ENCODE measurements around the gene HMGCS2. TPM values are rescaled to one million over a fixed set of nuclear protein-coding genes. Genes with fewer than 3 reads are reported as not detected.

HMGCS2 gene
- total RNA-seq, 2 donors from 2014 or later, result not detected

DNA sequence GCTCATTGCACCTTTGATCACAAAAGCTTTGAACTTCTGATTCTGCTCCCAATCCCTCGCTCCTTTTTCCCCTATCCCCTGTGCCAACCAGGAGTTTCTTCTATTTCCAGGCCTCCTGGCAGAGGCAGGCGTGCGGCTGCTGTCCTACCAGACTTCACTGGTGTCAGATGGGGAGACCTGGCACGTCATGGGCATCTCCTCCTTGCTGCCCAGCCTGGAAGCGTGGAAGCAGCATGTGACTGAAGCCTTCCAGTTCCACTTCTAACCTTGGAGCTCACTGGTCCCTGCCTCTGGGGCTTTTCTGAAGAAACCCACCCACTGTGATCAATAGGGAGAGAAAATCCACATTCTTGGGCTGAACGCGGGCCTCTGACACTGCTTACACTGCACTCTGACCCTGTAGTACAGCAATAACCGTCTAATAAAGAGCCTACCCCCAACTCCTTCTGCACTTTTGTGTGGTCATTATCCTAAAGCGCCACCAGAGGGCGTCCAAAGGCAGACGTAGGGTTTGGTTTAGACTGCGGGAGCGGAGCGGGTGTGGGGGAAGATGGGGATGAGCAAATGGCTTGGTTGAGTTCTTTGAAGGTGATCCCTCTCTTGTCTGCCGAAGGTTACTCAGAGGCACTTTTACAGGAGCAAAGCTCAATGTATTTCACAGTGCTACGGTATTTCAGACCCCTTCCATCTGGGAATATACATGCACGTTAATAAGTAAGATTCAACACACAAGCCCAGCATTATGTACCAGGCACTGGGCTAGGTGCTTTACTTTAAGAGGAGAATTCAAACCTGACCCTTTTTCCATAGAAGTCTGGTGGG lies 24.7 kb downstream of the HMGCS2 start:
- ATAC-seq (peak; percentile 70 to 73), DNase-seq (ENCODE audit: low spot score in 2 of 2) (peak in 1 of 2 donors; percentile 54)
- H3K27ac Mint-ChIP-seq, result peak overlapping the region; percentile 2 to 19
- H3K9me3 Mint-ChIP-seq, result no peaks in the 10 kb centered on the region
- peaks cover 0 to 10% of the 10 kb centered on the region in 2 donors for H3K36me3 Mint-ChIP-seq

DNA sequence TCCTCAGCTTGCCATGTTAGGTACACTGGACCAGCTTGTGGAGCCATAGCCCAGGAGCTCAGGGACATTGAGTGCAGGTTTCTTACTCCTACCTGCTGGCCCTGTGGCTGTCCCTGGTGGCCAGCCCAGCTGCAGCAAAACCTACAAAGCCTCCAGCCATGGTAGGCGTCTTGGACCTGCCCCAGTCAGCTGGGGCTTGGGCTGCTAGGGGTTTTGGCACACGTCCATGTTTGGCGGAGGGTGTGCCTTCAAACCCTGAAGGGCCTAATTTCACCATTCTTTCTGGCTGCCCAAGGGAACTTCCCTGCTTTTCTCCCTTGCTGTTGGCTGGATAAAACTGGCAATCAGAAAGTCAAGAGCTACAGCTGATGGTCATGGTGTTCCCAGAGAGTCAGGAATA lies 25.4 kb downstream of the HMGCS2 start:
- Mint-ChIP-seq H3K27ac (peak overlapping the region in 1 of 2 donors; percentile 19), H3K36me3 (peaks cover 0 to 12% of the 10 kb centered on the region in 2 donors), H3K9me3 (no peaks in the 10 kb centered on the region)
- ATAC-seq (no peak), DNase-seq (ENCODE audit: low spot score in 2 of 2) (no peak)

DNA sequence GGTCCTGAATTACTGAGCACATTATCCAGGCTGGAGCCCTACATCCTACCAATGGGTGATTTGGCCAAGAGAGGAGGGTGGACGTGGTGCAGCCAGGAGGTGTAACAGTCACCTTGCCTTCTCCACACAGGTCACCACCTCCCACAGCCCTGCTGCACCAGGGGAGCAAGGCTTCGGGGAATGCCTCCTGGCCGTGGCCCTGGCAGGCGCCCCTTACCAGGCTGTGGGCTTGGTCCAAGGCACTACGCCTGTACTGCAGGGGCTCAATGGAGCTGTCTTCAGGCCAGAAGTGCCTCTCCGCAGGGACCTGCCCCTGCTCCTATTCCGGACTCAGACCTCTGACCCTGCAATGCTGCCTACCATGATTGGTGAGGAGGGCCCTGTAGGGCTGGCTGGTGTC lies 26.0 kb downstream of the HMGCS2 start:
- no peak for DNase-seq (ENCODE audit: low spot score in 2 of 2)
- Mint-ChIP-seq H3K36me3 (peaks cover 0 to 12% of the 10 kb centered on the region in 2 donors), H3K27ac (peak overlapping the region in 1 of 2 donors; percentile 30), H3K9me3 (no peaks in the 10 kb centered on the region)
- ATAC-seq, result no peak

DNA sequence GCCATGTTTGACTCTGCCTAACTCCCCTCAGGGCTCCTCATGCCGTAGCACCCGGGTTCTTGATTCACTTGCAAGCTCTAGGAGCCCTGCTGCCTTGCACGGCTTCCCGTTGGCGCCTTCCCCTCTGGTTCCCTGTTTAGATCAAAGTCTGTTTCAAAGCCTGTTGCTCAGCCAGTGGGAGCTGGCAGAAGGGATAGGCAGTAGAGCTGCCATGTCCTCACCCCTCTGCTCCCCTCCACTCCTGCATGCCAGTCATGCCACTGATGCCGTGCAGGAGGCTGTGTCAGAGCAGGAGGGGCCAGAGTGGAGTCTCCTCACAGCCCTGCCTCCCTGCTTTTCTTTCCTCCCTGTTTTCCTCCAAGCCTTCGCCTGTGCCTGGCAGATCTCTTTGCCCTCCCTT lies 26.5 kb downstream of the HMGCS2 start:
- DNase-seq (ENCODE audit: low spot score in 2 of 2) (no peak), ATAC-seq (no peak)
- Mint-ChIP-seq H3K9me3 (no peaks in the 10 kb centered on the region), H3K27ac (peak overlapping the region in 1 of 2 donors; percentile 30), H3K36me3 (peaks cover 0 to 12% of the 10 kb centered on the region in 2 donors)

DNA sequence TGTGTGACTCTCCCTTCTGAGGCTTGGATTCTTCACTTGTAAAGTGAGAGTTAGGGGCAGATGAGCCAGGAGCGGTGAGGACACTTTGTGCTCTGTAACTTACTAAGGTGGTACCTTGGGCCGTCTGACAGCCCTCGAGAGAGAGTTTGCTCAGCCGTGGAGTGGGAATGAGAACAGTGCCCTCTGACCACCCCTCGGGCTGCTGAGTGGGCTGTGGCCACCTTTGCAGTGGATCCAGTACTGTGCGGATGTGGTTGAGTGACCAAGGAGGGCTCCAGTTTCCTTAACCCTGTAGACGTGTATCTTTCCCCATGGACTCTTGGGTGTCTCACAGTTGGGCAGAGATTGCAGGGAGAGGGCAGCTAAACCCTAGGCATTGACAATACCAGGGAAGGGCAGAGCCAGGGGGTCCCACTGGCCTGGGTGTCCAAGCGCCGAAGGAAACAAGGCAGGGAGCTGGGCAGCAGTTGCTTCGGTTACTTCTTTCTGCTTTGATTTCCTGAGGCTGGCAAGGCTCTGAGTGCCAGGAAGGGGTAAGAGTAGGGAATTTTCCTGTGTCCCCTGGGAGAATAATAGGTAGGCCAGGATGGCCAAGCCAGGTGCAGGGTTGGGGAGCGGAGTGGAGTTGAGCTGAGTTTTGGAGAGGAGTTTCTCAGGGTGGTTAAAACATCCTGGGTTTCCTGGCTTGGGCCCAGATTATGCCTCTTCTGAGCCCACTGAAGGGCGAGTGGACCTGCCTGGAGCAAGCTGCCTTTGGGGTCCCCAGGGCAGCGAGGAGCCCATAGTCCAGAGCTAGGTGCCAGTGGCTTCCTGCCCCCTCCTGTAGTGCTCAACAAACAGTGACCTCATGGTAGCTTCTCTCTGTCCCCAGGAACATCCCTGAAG lies 27.6 kb downstream of the HMGCS2 start:
- no peak for ATAC-seq
- no peak for DNase-seq (ENCODE audit: low spot score in 2 of 2)
- H3K9me3 Mint-ChIP-seq, result no peaks in the 10 kb centered on the region
- H3K27ac Mint-ChIP-seq, result no peak overlapping the region
- H3K36me3 Mint-ChIP-seq, result peaks cover 0 to 16% of the 10 kb centered on the region in 2 donors

DNA sequence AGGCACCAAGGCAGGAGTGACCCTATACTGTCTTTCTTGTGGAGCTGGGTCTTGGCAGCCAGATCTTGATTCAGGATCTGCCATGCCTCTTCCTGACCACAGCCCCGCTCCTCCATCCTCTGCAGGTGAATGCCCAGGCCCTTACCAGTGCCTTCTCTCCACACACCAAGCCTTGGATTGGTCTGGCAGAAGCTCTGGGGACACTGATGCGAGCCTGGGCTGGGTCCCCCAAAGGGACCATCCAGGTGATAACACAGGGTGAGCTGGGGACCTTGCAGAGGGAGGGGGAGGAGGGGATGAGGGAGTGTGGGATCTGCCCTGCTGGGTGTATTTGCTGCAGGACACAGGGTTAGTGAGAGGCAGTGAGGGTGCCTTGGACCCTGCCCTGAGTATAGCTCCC lies 28.4 kb downstream of the HMGCS2 start:
- no peak for DNase-seq (ENCODE audit: low spot score in 2 of 2)
- H3K9me3 Mint-ChIP-seq, result no peaks in the 10 kb centered on the region
- ATAC-seq, result no peak
- no peak overlapping the region for H3K27ac Mint-ChIP-seq
- peaks cover under 1 to 21% of the 10 kb centered on the region in 2 donors for H3K36me3 Mint-ChIP-seq

DNA sequence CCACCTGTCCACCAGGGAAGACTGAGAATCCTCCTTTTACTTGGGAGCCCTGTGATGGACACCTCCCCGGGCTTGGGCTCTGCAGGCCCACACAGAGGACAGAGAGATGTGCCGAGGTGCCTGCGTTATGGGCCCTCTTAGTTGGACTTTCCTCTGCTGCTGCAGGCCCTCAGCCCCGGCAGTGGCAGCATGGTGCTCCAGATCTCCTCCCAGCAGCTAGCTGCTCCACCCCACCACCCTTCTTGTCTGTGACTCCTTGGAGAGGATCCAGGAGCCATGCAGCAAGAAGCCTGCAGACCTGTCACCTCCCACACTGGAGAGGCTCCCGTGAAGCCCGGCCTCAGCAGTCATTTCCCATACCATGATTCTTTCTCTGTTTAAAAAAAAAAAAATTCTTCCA lies 29.6 kb downstream of the HMGCS2 start:
- Mint-ChIP-seq H3K9me3 (no peaks in the 10 kb centered on the region), H3K27ac (peak overlapping the region in 1 of 2 donors; percentile 29), H3K36me3 (peaks cover 9 to 28% of the 10 kb centered on the region in 2 donors)
- DNase-seq (ENCODE audit: low spot score in 2 of 2), result no peak
- no peak for ATAC-seq

DNA sequence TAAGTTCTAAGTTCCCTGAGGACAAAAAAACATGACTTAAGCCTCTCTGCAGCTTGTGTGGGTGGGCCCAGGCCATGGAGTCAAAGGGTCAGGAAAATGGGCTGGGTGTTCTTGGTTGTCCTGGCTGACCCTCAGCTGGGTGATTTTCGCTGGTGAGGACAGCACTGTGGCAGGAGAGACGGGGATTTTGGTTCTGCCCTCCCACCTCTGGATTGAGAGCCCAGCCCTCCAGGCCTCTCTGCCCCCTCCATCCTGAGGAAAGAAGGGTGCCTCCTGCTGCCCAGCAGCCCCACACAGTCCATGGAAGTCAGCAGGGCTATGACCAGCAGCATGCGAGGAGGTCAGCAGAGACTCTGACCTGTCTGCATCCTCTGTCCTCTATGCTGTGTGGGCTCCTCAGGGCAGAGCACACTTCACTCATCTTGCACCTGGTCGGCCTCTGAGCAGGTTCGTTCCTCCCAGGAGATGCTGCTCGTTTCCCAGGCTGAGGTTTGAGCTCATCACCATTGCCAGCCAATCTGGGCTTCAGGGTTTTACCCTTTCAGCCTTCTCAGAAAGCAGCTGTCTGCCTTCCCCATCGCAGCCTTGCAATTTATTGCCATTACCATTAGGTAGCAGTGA lies 30.5 kb downstream of the HMGCS2 start:
- Mint-ChIP-seq H3K9me3 (no peaks in the 10 kb centered on the region), H3K27ac (peak overlapping the region in 1 of 2 donors; percentile 50), H3K36me3 (peaks cover 9 to 30% of the 10 kb centered on the region in 2 donors)
- no peak for ATAC-seq
- DNase-seq (ENCODE audit: low spot score in 2 of 2), result no peak

DNA sequence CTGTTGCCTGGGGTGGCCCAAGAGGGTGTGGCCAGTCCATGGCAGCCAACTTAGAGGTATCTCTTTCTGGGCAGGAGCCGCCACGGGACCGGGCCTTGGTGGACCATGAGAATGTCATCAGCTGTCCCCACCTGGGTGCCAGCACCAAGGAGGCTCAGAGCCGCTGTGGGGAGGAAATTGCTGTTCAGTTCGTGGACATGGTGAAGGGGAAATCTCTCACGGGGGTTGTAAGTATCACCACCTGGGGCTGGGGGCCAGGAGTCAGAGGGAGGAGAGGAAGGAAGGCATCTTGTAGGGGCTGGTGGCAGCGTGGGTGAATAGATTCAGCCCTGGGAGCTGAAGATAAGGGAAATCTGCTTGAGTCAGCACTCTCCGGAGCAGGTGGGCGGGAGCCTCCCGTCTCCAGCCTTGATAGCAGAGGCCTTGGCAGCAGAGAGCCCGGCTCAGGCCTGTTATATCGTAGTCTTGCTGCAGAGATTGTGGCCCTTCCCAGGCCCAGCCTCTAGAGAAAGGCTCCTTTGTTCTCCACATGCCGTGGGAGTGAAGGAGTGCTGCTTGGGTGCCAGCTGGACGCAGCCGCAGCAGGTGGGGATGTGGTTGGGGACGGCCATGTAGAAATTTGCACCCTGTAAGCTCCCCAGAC lies 31.5 kb downstream of the HMGCS2 start:
- Mint-ChIP-seq H3K9me3 (no peaks in the 10 kb centered on the region), H3K27ac (peak overlapping the region in 1 of 2 donors; percentile 72), H3K36me3 (peaks cover 9 to 30% of the 10 kb centered on the region in 2 donors)
- ATAC-seq (no peak), DNase-seq (ENCODE audit: low spot score in 2 of 2) (no peak)

DNA sequence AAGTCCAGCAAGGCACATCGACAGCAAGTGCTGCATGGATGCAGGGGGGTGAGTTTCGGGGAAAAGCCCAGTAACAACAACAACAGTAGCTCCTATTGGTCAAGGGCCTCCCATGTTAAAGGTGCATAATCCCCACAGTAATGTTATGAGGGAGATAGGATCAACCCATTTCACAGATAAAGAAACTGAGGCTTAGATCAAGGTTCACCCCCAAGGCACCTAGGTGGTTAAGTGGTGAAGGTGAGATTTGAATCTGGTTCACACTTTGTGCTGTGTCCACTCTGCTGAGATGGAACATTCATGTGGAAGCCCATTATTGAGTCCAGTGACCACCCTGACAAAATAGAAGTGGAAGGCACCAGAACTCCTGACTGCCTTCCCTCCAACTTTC lies 32.1 kb downstream of the HMGCS2 start:
- ATAC-seq (no peak), DNase-seq (ENCODE audit: low spot score in 2 of 2) (no peak)
- no peaks in the 10 kb centered on the region for H3K9me3 Mint-ChIP-seq
- H3K27ac Mint-ChIP-seq, result no peak overlapping the region
- H3K36me3 Mint-ChIP-seq, result peaks cover 9 to 30% of the 10 kb centered on the region in 2 donors

DNA sequence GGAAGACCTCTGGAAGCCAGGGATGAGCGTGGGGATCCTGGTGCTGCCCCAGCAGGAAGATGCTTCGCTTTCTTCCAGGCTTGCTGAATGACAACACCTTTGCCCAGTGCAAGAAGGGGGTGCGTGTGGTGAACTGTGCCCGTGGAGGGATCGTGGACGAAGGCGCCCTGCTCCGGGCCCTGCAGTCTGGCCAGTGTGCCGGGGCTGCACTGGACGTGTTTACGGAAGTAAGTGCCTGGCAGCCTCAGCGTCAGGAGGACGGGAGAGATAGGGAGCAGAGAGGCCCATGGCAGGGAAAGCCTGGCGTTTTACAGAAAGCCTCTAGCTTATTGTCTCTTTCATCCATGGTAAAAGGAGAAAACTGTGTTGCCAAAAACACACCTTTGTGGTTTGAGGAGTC lies 33.5 kb downstream of the HMGCS2 start:
- H3K27ac Mint-ChIP-seq, result peak overlapping the region in 1 of 2 donors; percentile 6
- ATAC-seq, result no peak
- H3K9me3 Mint-ChIP-seq, result no peaks in the 10 kb centered on the region
- peaks cover 9 to 30% of the 10 kb centered on the region in 2 donors for H3K36me3 Mint-ChIP-seq
- no peak for DNase-seq (ENCODE audit: low spot score in 2 of 2)

DNA sequence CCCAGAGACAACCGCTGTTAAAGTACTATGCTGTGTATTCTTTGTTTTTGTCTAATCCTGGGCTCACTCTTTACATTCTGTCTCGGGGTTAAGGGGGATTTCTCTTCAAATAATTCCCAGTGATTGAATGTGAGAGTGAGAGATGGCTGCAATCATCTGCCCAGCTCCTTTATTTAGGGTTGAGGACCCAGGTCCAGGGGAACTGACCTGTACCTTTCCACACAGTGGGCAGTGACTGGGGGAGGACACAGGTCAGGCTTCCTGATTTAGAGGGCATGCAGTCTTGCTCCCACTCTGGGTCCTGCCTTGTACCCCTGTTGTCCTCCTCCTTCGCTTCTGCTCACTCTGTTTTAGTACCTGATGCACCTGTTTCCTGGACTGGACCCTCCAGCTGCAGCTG lies 35.0 kb downstream of the HMGCS2 start:
- DNase-seq (ENCODE audit: low spot score in 2 of 2) (peak in 1 of 2 donors; percentile 18), ATAC-seq (no peak)
- Mint-ChIP-seq H3K9me3 (no peaks in the 10 kb centered on the region), H3K36me3 (peaks cover 9 to 30% of the 10 kb centered on the region in 2 donors), H3K27ac (no peak overlapping the region)

DNA sequence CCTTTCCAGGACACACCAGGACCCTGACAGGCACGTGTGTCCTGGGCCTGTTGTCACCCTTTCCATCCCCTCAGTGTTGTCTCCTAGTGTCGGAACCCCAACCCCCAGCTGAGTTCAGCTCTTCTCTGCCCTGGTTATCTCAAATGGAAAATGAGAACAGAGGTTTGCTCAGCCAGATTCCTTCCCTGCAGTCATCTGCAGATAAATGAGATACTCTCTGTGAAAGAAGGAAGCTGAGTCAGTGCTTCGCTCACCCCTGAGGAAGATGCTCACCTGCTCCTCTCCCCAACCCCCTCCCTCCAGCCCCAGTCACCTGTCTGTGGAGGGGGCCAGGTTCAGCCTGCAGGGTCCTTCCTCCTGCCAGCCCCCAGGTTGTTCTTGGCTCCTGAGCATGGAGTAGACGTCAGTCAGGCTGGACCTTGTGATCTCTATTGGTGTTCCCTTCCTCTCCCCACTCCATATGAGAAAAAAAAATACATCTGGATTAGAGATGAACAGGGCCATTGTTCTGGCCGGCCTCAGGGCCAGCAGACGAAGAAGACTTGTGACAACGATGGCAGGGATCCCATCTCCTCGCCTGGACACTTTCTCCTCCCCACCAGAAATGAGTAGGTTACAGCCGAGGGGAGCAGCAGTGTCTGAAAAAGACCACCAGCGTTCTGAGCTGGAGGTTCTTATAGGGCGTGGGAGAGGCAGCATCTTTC lies 36.1 kb downstream of the HMGCS2 start:
- H3K36me3 Mint-ChIP-seq, result peaks cover 10 to 38% of the 10 kb centered on the region in 2 donors
- ATAC-seq (no peak), DNase-seq (ENCODE audit: low spot score in 2 of 2) (peak in 1 of 2 donors; percentile 34)
- no peaks in the 10 kb centered on the region for H3K9me3 Mint-ChIP-seq
- no peak overlapping the region for H3K27ac Mint-ChIP-seq

DNA sequence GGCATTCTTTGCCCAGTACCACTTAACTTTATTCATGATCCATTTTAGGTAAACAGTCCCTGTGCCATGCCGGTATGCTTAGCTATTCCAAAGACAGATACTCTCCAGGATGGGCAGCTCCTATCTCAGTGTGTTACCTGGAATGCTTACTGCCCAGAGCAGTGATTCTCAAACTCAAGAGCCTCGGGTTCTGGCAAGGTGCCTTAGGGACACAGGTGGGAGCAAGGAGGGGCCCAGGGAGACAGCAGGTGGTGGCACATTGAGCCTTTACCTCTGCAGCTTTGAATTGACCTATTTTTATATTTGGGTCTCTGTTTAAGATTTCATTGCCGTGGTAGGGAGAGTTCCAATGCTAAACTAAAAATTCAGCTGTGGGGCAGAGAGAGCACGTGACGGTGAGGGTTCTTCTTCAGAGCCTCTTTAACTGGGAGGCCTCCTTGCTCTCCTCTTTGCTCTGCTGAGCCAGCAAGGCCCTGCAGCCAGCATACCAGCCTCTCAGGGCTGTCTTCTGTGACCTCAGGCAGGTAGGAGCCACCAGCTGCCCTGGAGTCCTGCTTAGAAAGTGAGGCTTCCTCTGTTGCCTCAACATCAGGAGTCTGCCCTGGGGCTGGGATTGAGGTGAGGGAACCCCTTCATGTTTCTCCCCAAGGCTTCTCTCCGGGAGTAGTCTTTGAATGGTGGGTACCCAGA lies 36.8 kb downstream of the HMGCS2 start:
- no peak for ATAC-seq
- Mint-ChIP-seq H3K9me3 (no peaks in the 10 kb centered on the region), H3K36me3 (peaks cover 17 to 46% of the 10 kb centered on the region in 2 donors), H3K27ac (peak overlapping the region in 1 of 2 donors; percentile 14)
- DNase-seq (ENCODE audit: low spot score in 2 of 2), result peak in 1 of 2 donors; percentile 1

DNA sequence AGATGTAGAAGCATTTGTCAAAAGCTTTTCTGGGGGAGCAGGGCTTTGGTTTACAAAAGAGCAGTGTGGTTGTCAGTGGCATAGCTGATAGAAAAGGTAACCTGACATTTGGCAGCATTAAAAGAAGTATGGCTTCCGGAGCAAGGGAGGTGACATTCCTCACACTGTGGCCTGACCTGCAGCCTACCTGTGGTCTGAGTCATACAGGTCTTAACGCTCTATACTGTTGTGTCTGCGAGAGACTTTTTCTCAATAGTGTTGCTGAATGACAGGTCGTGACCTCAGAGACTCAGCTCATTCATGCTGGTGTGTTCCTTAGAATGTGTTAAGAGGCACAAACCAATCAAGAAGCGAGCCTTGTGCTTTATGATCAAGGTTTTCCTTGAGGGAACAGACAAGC lies 37.6 kb downstream of the HMGCS2 start:
- no peak for DNase-seq (ENCODE audit: low spot score in 2 of 2)
- Mint-ChIP-seq H3K9me3 (no peaks in the 10 kb centered on the region), H3K36me3 (peaks cover 19 to 42% of the 10 kb centered on the region in 2 donors), H3K27ac (peak overlapping the region in 1 of 2 donors; percentile 18)
- ATAC-seq, result no peak
